Natural killer cell treated with Interleukin-12 subunit alpha and Interleukin-12 subunit beta and Interleukin-15 and Interleukin-18, amount 100 ng/mL, for 72 hours (primary cell): ENCODE measurements around the gene LSR. TPM values are rescaled to one million over a fixed set of nuclear protein-coding genes. Genes with fewer than 3 reads are reported as not detected.

Experiments used
- ATAC-seq, 2 donors: fragments of 150-1000 bp; cut with Tn5 transposase in 1 of 2; sonication (Bioruptor Pico), chemical (Tn5 transposase) in 1 of 2; 2 replicates each; pipeline ENCODE4 v1.10.0; 2021
- DNase-seq: peaks from one replicate; pipeline ENCODE4 v3.0.0; 2022; ENCODE audit warnings: low spot score
- H3K27ac Mint-ChIP-seq, 2 donors: 1 replicate in 1 of 2; 2 replicates in 1 of 2; pipeline ENCODE4 v1.8.0; 2022; ENCODE audit warnings: mixed read lengths in 2 of 2, mild to moderate bottlenecking in 1 of 2, moderate library complexity in 1 of 2
- H3K27me3 Mint-ChIP-seq, 2 donors: 1 replicate in 1 of 2; 2 replicates in 1 of 2; pipeline ENCODE4 v1.8.0; 2022; ENCODE audit warnings: mixed read lengths in 2 of 2
- H3K36me3 Mint-ChIP-seq: one replicate; pipeline ENCODE4 v1.8.0; 2022; ENCODE audit warnings: mixed read lengths
- H3K4me1 Mint-ChIP-seq, 2 donors: 1 replicate in 1 of 2; 2 replicates in 1 of 2; pipeline ENCODE4 v1.8.0; 2022; ENCODE audit warnings: low read depth in 2 of 2, mixed read lengths in 2 of 2, mild to moderate bottlenecking in 1 of 2
- H3K4me3 Mint-ChIP-seq: one replicate; pipeline ENCODE4 v1.8.0; 2022; ENCODE audit warnings: mixed read lengths
- H3K9me3 Mint-ChIP-seq: 2 replicates; pipeline ENCODE4 v1.8.0; 2022; ENCODE audit warnings: mixed read lengths
- total RNA-seq, 2 donors: library from RNA; stranded (reverse); gene quantifications; one replicate each; pipeline ENCODE4 v1.2.3, GENCODE V29; 2022

LSR gene, protein sequence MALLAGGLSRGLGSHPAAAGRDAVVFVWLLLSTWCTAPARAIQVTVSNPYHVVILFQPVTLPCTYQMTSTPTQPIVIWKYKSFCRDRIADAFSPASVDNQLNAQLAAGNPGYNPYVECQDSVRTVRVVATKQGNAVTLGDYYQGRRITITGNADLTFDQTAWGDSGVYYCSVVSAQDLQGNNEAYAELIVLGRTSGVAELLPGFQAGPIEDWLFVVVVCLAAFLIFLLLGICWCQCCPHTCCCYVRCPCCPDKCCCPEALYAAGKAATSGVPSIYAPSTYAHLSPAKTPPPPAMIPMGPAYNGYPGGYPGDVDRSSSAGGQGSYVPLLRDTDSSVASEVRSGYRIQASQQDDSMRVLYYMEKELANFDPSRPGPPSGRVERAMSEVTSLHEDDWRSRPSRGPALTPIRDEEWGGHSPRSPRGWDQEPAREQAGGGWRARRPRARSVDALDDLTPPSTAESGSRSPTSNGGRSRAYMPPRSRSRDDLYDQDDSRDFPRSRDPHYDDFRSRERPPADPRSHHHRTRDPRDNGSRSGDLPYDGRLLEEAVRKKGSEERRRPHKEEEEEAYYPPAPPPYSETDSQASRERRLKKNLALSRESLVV
- total RNA-seq = 1 to 10 TPM; 1.5 to 2.7 TPM

DNA sequence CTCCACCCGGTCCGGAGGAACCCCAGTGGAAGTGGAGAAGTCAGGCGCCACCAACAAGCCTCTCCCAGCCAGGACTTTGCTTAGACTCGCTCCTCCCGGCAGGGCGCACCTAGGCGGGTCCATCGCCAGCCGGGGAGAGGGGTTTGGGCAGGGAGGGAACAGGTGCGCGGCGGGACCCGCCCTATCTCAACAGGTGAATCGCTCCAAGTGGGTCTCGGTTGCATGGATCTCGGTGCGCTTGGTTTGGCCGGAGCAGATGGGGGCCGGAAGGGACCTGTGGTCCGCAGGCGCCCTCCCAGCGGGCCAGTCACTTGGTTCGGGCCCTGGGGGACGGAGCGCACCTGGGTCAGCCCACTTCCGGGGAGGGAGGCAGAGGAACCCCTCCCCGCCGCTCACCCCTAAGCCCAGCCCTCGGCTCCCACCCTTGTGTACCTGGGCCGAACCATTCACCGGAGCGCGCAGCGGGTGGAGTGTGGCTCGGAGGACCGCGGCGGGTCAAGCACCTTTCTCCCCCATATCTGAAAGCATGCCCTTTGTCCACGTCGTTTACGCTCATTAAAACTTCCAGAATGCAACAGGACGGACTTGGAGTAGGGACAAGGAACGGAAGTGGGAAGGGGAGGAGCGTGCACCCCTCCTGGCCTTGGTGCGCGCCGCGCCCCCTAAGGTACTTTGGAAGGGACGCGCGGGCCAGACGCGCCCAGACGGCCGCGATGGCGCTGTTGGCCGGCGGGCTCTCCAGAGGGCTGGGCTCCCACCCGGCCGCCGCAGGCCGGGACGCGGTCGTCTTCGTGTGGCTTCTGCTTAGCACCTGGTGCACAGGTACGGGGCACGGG, at the start of gene LSR:
TSS of gene LSR (plus strand) at position 693 of the 836 bp plus-strand sequence. CDS start at position 714, 21 bp downstream.
- no peaks in the 10 kb centered on the region for H3K9me3 Mint-ChIP-seq

DNA sequence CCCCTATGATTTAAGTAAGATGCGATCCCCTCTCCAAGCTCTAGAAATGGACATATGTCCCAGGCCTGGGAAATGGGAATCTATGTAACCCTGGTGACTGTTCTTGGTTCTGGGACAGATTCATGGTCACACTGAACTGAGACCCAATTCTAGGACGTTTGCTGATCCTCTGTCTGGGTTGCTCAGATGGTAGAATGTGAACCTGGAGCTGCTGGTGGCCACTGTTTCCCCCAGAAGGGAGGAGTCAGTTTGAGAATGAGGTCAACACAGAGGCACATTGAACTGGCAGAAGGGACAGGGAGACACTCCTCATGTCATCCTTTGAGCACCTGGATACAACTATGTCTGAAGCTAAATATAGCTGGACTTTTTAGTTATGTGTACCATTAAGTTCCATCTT, 49.3 kb upstream of the LSR start:
- DNase-seq (no peak), ATAC-seq (no peak)
- H3K4me3 Mint-ChIP-seq = no peak overlapping the region
- H3K36me3 Mint-ChIP-seq = no peaks in the 10 kb centered on the region
- H3K27ac Mint-ChIP-seq = no peak overlapping the region
- no peaks in the 10 kb centered on the region for H3K9me3 Mint-ChIP-seq
- peaks cover 17 to 18% of the 10 kb centered on the region in 2 donors for H3K4me1 Mint-ChIP-seq
- H3K27me3 Mint-ChIP-seq = no peaks in the 10 kb centered on the region

More for the DNA sequence above, at the start of gene LSR:
- H3K4me1 Mint-ChIP-seq = peaks cover 15 to 17% of the 10 kb centered on the region in 2 donors
- peak within 1 kb of the TSS; percentile 73 for H3K4me3 Mint-ChIP-seq
- peaks cover 12% of the 10 kb centered on the region for H3K36me3 Mint-ChIP-seq
- DNase-seq (no peak), ATAC-seq (peak; percentile 64 to 68)
- peaks cover 38 to 48% of the 10 kb centered on the region in 2 donors for H3K27me3 Mint-ChIP-seq
- peak within 1 kb of the TSS in 1 of 2 donors; percentile 53 for H3K27ac Mint-ChIP-seq

DNA sequence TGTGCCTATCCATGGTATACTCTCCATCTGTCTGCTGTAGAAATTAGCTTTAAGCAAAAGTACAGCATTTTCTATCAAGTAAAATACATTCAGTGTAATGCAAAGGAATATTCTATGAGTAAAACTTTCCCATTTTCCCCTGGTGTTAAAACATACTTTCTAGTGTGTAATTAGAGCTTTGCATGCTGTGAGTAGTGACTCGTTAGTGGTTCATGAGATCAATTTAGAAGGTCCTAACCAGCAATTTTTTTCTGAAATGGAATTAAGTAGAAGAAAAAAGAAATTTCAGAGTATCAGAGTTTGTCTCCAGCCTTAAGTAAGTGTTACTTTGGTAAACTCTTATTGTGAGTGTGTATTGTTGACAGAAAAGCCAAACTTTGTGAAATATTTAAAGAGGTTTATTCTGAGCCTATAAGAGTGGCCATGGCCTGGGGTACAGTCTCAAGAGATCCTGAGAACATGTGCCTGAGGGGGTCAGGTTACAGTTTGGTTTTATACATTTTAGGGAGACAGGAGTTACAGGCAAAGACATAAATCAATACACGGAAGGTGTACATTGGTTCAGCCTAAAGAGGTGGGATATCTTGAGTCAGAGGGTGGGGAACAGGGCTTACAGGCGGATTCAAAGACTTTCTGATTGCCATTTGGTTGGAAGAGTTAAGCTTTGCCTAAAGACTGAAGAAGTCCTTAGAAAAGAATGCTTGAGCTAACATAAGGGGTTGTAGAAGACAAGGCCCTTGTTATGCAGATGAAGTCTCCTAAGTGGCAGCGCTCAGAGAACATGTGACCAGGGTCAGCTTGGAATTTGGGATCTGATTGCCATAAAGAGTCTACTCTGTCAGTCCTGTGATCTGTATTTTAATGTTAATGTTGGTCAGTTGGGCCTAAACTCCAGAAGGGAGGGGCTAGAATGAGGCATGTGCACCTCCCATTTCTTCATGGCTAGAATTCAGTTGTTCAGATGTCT, 45.8 kb upstream of the LSR start:
- H3K9me3 Mint-ChIP-seq = no peaks in the 10 kb centered on the region
- no peaks in the 10 kb centered on the region for H3K27me3 Mint-ChIP-seq
- no peak overlapping the region for H3K4me3 Mint-ChIP-seq
- DNase-seq (no peak), ATAC-seq (no peak)
- H3K27ac Mint-ChIP-seq = peak overlapping the region; percentile 8 to 20
- peaks cover 41 to 45% of the 10 kb centered on the region in 2 donors for H3K4me1 Mint-ChIP-seq
- H3K36me3 Mint-ChIP-seq = no peaks in the 10 kb centered on the region

DNA sequence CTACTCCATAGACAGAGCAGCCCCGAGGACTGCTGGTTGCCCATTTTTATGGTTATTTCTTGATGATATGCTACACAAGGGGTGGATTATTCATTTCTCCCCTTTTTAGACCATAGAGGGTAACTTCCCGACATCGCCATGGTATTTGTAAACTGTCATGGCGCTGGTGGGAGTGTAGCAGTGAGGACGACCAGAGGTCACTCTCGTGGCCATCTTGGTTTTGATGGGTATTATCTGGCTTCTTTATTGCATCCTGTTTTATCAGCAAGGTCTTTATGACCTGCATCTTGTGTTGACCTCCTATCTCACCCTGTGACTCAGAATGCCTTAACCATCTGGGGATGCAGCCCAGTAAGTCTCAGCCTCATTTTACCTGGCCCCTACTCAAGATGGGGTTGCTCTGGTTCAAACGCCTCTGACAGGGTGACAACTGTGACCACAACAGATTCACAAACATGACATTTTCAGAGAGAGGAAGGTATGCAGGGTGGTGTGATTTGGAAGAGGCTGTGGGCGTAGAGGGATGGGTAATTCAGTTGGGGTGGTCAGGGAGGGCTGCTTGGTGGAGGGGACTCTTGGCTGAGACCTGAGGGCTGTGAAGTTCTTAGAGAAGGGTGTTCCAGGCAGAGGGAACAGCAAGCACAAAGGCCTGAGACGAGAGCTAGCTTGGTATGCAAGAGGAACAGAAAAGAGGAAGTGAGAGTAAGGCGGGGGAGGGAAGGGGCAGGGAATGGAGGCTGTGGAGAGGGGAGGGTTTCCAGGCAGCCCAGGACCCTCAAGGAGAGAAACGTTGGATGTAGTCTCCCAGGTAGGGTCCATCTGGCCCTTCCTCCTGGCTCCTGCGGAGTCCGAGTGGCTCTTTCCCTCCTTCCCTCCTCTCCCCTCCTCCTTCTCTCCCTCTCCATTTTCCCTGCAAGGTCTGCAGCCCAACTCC, 43.7 kb upstream of the LSR start:
- Mint-ChIP-seq H3K27ac (peak overlapping the region; percentile 20 to 26), H3K9me3 (no peaks in the 10 kb centered on the region), H3K36me3 (no peaks in the 10 kb centered on the region), H3K27me3 (no peaks in the 10 kb centered on the region), H3K4me1 (peaks cover 44 to 48% of the 10 kb centered on the region in 2 donors), H3K4me3 (peak overlapping the region; percentile 57)
- ATAC-seq (peak in 1 of 2 donors; percentile 29), DNase-seq (no peak)

DNA sequence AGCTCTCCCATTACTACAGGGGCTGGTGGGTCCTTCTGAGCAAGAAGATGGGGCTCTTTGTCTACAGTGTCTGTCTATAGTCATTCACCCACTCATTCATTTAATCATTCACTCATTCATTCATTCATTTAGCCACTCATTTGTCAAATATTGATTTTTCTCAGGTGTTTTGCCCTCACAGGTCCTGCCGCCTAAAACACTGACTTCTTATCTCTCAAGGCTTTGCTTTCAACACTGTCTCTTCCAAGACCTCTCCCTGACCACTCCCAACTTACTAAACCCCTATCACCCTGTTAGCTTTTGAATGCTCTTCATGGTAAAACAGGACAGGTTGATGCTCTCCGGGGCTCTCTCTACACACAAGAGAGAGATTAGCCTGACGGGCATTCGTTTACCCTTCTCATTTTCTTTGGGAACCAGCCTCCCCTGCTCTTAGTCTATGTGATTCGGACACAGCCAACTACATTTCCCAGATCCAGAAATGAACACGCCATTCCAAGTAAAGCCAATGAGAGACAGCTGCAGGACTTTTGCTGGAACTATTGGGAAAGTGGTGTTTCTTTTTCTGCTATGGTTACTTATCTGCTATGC, 43.0 kb upstream of the LSR start:
- DNase-seq (no peak), ATAC-seq (no peak)
- Mint-ChIP-seq H3K27ac (peak overlapping the region; percentile 20 to 26), H3K9me3 (no peaks in the 10 kb centered on the region), H3K36me3 (no peaks in the 10 kb centered on the region), H3K4me1 (peaks cover 47 to 51% of the 10 kb centered on the region in 2 donors), H3K4me3 (peak overlapping the region; percentile 7), H3K27me3 (no peaks in the 10 kb centered on the region)

DNA sequence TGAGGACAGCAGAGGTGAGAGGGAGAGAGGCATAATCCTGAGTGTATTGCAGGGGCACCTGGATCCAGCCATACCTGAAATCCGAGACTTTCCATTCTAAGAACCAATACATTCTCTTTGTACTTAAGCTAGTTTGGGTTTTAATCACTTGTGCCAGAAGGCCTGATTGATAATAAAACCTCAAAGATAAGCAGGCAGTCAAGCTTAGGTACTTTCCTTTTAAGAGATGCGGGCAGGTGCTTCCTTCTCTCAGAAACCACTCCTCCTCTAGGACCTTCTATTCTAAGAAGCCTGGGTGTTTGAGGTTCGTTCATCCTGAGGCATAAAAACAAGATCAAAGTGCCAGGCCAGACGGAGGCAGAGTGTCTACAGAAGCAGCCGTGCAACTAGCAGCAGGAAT, 42.4 kb upstream of the LSR start:
- no peaks in the 10 kb centered on the region for H3K9me3 Mint-ChIP-seq
- no peaks in the 10 kb centered on the region for H3K27me3 Mint-ChIP-seq
- H3K27ac Mint-ChIP-seq = peak overlapping the region; percentile 20 to 26
- DNase-seq = no peak
- peaks cover 49 to 55% of the 10 kb centered on the region in 2 donors for H3K4me1 Mint-ChIP-seq
- H3K36me3 Mint-ChIP-seq = no peaks in the 10 kb centered on the region
- peak in 1 of 2 donors; percentile 50 for ATAC-seq
- peak overlapping the region; percentile 7 for H3K4me3 Mint-ChIP-seq

DNA sequence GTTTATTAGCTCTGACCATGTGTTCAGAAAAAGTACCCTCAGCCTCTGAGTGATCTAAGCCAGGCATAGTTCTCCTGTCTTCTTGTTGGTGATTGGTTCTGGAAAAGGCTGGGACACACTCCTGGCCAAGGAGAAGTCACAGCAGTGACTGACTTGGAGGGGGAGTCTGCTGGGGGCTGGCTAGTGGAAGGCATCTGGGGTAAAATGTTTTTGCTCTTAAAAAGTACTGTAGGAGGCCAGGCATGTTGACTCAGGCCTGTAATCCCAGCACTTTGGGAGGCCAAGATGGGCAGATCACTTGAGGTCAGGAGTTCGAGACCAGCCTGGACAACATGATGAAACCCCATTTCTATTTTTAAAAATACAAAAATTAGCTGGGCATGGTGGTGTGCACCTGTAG, 41.9 kb upstream of the LSR start:
- Mint-ChIP-seq H3K4me3 (peak overlapping the region; percentile 7), H3K27me3 (no peaks in the 10 kb centered on the region), H3K27ac (peak overlapping the region; percentile 20 to 26), H3K36me3 (no peaks in the 10 kb centered on the region), H3K9me3 (no peaks in the 10 kb centered on the region), H3K4me1 (peaks cover 53 to 60% of the 10 kb centered on the region in 2 donors)
- ATAC-seq (no peak), DNase-seq (no peak)

DNA sequence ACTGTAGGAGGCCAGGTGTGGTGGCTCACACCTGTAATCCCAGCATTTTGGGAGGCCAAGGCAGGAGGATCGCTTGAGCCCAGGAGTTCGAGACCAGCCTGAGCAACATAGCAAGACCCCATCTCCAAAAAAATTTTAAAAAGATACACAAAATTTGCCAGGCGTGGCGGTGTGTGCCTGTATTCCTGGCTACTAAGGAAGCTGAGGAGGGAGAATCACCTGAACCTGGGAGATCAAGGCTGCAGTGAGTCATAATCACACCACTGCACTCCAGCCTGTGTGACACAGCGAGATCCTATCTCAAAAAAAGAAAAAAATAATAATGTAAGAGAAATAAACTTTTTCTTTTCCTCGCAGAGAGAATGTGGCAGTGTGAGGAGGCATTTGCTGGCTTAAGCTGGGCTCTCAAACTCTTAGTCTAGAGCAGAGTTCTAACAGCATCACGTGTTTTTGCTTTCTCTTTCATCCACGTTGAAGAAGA, 41.4 kb upstream of the LSR start:
- Mint-ChIP-seq H3K4me1 (peaks cover 59 to 66% of the 10 kb centered on the region in 2 donors), H3K4me3 (no peak overlapping the region), H3K27ac (peak overlapping the region in 1 of 2 donors; percentile 56), H3K27me3 (no peaks in the 10 kb centered on the region), H3K9me3 (no peaks in the 10 kb centered on the region), H3K36me3 (no peaks in the 10 kb centered on the region)
- ATAC-seq = no peak
- DNase-seq = no peak

DNA sequence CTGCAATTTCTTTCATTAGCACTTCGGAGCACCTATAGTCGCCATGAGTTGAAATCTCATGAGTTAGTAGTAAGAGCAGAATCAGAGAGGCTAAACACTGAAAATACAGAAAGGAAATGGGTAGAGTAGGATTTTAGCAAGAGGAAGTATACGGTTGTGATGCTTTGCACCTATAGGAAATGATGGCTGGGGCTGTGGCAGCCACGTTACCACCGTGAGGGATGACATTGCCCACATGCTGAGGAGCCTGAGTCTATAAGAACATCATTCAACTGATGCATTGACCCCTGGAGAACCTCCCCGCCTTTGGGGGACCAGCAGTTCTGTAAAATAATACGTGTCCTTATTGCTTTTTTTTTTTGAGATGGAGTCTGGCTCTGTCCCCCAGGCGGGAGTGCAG, 40.7 kb upstream of the LSR start:
- no peak overlapping the region for H3K4me3 Mint-ChIP-seq
- H3K4me1 Mint-ChIP-seq = peaks cover 59 to 68% of the 10 kb centered on the region in 2 donors
- ATAC-seq = no peak
- no peaks in the 10 kb centered on the region for H3K9me3 Mint-ChIP-seq
- H3K36me3 Mint-ChIP-seq = no peaks in the 10 kb centered on the region
- H3K27me3 Mint-ChIP-seq = no peaks in the 10 kb centered on the region
- H3K27ac Mint-ChIP-seq = peak overlapping the region in 1 of 2 donors; percentile 56
- no peak for DNase-seq

DNA sequence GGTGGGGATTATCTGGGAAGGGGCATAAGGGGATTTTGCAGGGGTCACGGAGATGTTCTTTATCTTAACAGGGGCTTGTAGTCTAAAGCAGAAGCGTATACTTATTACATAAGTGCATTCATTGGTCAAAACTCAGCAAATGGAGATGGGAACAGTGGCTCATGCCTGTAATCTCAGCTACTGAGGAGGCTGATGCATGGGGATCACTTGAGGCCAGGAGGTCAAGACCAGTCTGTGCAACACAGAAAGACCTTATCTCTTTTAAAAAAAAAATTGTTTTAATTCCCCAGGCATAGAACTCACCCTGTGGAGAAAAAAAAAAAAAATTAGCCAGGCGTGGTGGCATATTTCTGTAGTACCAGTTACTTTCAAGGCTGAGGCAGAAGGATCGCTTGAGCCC, 39.2 kb upstream of the LSR start:
- no peak overlapping the region for H3K4me3 Mint-ChIP-seq
- peaks cover 58 to 66% of the 10 kb centered on the region in 2 donors for H3K4me1 Mint-ChIP-seq
- peak overlapping the region in 1 of 2 donors; percentile 8 for H3K27ac Mint-ChIP-seq
- no peaks in the 10 kb centered on the region for H3K27me3 Mint-ChIP-seq
- no peaks in the 10 kb centered on the region for H3K9me3 Mint-ChIP-seq
- DNase-seq = no peak
- no peaks in the 10 kb centered on the region for H3K36me3 Mint-ChIP-seq
- ATAC-seq = no peak

DNA sequence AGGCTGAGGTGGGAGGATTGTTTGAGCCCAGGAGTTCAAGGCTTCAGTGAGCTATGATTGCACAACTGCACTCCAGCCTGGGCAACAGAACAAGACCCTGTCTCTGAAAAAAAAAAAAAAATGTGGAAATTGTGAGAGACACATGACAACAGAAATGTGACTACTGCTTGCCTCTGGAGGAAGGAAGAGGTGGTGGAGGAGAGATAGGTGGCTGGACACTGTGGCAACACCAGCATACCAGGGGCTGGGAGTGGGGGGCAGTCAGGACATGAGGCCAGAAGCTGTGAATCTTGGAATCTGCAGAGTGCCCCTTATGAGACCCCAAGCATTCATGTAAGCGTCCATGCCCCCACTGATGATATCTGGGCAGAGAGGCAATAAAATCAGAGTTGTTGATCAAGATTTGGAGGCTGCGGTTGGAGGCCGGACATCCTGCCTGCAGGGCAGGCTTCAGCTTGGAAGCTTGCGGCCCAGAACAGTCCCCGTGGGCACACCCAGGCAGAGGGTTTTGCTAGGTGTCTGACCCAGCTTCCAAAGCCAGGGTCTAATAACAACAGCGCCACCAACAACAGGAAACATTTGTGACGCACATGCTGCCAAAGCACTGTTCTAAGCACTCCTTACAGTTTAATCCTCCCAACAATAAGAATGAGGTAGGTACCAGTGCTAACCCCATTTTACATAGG, 37.1 kb upstream of the LSR start:
- Mint-ChIP-seq H3K4me3 (peak overlapping the region; percentile 84), H3K9me3 (no peaks in the 10 kb centered on the region), H3K4me1 (peaks cover 50 to 57% of the 10 kb centered on the region in 2 donors)

More for the DNA sequence above, 37.1 kb upstream of the LSR start:
- DNase-seq (peak; percentile 63), ATAC-seq (peak; percentile 67 to 70)
- no peaks in the 10 kb centered on the region for H3K36me3 Mint-ChIP-seq
- H3K27ac Mint-ChIP-seq = peak overlapping the region; percentile 89 to 94
- H3K27me3 Mint-ChIP-seq = no peaks in the 10 kb centered on the region
